ENCODE measurements around the gene UHMK1.

- no peak for TF ChIP-seq EZH2phosphoT487 (conservative IDR thresholded peaks at IDR 0.05; ENCODE audit: low read length)
- no peak for TF ChIP-seq CTCF (IDR thresholded peaks at IDR 0.05; ENCODE audit: insufficient read depth, low read length, poor library complexity, severe bottlenecking)
Measured at GRCh38 chr1:162557536-162557935, 59.9 kb downstream of the UHMK1 start.

All from SU-DHL-6 (cell line).